ENCODE data around the gene USF2.

The USF2 gene

DNA sequence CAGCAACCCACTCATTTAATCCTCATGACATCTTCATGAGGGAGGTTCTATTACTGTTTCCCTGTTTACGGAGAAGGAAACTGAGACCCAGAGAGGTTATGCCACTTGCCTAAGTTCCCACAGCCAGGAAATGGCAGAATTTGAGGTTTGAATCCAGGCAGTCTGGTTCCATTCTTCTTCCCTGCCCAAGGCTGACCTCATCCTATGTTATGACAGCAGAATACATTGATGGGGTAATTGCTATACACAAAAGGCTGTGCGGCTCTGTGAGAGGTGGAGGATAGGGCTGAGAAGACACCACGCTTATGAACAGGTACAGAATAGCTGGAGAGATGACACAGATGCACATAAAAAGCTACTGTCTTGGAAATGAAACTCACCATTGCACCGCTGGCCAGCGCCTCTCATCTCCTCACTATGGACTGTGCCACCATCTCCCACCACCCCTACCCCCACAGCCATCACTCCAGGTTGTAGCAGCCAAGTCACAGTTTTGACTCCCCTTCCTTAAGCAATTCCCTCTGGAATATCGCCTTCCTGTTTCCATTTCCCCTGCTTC lies 34.7 kb downstream of the USF2 start:
- TF ChIP-seq, protein P1, sequence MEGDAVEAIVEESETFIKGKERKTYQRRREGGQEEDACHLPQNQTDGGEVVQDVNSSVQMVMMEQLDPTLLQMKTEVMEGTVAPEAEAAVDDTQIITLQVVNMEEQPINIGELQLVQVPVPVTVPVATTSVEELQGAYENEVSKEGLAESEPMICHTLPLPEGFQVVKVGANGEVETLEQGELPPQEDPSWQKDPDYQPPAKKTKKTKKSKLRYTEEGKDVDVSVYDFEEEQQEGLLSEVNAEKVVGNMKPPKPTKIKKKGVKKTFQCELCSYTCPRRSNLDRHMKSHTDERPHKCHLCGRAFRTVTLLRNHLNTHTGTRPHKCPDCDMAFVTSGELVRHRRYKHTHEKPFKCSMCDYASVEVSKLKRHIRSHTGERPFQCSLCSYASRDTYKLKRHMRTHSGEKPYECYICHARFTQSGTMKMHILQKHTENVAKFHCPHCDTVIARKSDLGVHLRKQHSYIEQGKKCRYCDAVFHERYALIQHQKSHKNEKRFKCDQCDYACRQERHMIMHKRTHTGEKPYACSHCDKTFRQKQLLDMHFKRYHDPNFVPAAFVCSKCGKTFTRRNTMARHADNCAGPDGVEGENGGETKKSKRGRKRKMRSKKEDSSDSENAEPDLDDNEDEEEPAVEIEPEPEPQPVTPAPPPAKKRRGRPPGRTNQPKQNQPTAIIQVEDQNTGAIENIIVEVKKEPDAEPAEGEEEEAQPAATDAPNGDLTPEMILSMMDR (conservative IDR thresholded peaks at IDR 0.05; ENCODE audit: control insufficient read depth, insufficient read depth, low read depth, low read length) = no peak
- no peak for DNase-seq (ENCODE audit: low read depth)
- H3K4me3 ChIP-seq (ENCODE audit: control insufficient read depth, low read depth, low read length) = no peak overlapping the region

GRCh38 chr19:35304036-35304435 lies 35.3 kb downstream of the USF2 start:
- TF ChIP-seq, protein P1 (conservative IDR thresholded peaks at IDR 0.05; ENCODE audit: control insufficient read depth, insufficient read depth, low read depth, low read length) = no peak
- no peak for DNase-seq (ENCODE audit: low read depth)
- no peak overlapping the region for H3K4me3 ChIP-seq (ENCODE audit: control insufficient read depth, low read depth, low read length)

- TF ChIP-seq, protein P1 (conservative IDR thresholded peaks at IDR 0.05; ENCODE audit: control insufficient read depth, insufficient read depth, low read depth, low read length) = no peak
- no peak overlapping the region for H3K4me3 ChIP-seq (ENCODE audit: control insufficient read depth, low read depth, low read length)
- no peak for DNase-seq (ENCODE audit: low read depth)
These were observed 36.4 kb downstream of the USF2 start for GRCh38 chr19:35305181-35305580.

DNA sequence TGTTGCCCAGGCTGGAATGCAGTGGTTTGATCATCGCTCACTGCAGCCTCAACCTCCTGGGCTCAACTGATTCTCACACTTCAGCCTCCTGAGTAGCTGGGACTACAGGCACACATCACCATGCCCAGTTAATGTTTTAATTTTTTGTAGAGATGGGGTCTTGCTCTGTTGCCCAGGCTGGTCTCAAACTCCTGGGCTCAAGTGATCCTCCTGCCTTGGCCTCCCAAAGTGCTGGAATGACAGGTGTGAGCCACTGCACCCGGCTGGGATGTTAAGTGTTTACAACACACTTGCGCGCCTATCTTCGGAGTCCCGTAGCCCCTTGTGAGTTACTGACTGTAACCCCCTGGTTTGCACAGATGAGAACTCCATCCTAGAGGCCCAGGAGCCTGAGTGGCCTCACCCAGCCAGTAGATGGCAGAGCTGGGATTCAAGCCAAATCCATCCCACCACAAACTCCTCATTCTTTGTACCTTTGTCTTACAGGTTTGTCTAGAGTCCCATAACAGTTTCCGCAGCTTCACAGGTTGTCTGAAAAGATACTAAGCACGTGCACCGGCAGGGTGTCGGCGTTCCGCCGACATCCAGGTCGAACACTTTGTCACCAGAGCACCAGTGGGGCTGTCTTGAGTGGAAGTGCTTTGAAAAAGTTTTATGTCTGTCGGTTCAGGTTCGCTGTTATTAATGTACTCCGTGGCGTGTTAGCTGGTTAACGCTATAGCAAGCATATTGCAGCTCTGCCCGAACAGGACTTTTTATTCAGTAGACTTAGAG lies 37.9 kb downstream of the USF2 start:
- H3K4me3 ChIP-seq (ENCODE audit: control insufficient read depth, low read depth, low read length) = no peak overlapping the region
- TF ChIP-seq, protein P1 (conservative IDR thresholded peaks at IDR 0.05; ENCODE audit: control insufficient read depth, insufficient read depth, low read depth, low read length) = no peak
- no peak for DNase-seq (ENCODE audit: low read depth)

GRCh38 chr19:35307931-35308330 lies 39.2 kb downstream of the USF2 start:
- no peak overlapping the region for H3K4me3 ChIP-seq (ENCODE audit: control insufficient read depth, low read depth, low read length)
- TF ChIP-seq, protein P1 (conservative IDR thresholded peaks at IDR 0.05; ENCODE audit: control insufficient read depth, insufficient read depth, low read depth, low read length) = no peak
- DNase-seq (ENCODE audit: low read depth) = no peak

- TF ChIP-seq, protein P1 (conservative IDR thresholded peaks at IDR 0.05; ENCODE audit: control insufficient read depth, insufficient read depth, low read depth, low read length) = no peak
- DNase-seq (ENCODE audit: low read depth) = no peak
- no peak overlapping the region for H3K4me3 ChIP-seq (ENCODE audit: control insufficient read depth, low read depth, low read length)
These were observed 40.1 kb downstream of the USF2 start for GRCh38 chr19:35308910-35309309.

Data from fibroblast of mammary gland (primary cell).